AG08395 (cell line): ENCODE data around the gene RAB31.
"Not testable (repeated sequence)": the region's sequence is repeated elsewhere in the genome, so short reads cannot be mapped to it uniquely, and the experiment has no call there.

ENCODE experiments used
- DNase-seq: peaks from one replicate; pipeline ENCODE4 v3.0.0; 2012; ENCODE audit warnings: mixed read lengths, low spot score

Gene RAB31

DNA sequence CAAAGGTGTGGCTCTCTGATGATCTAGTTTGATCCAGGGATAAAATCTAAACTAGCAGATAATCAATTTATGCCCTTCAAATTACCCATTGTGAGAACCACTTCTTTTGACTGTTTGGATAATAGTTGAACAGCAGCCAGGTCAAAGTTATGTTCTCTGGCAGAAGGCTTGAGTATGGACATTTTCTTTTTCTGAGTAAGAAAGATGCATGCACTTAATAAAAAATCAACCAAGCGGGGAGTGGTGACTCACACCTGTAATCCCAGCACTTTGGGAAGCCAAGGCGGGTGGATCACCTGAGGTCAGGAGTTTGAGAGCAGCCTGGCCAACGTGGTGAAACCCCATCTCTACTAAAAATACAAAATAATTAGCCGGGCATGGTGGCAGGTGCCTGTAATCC lies 183.4 kb downstream of the RAB31 start:
- DNase-seq: not testable (repeated sequence)

DNA sequence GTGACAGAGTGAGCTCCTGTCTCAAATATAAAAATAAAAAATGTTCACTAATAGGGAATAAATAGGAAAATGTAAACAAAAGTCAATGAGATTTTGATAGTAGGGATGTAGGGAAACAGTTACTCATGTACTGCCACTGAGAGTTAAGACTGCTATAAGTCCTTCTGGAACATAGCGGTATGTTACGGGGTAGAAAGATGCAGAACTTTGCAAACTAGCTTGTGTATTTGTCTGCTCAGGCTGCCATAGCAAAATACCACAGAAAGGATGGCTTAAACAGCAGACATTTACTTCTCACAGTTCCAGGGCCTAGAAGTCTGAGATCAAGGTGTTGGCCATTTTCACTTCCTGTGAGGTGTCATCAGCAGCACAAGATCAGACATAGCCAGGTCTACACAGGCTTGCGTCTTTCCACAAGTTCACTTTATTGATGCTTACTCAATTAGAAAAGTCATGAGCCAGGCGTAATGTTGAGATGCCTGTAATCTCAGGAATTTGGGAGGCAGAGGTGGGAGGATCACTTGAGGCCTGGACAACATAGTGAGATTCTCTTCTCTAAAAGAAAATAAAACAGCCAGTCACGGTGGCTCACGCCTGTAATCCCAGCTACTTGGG lies 186.5 kb downstream of the RAB31 start:
- DNase-seq: no peak

DNA sequence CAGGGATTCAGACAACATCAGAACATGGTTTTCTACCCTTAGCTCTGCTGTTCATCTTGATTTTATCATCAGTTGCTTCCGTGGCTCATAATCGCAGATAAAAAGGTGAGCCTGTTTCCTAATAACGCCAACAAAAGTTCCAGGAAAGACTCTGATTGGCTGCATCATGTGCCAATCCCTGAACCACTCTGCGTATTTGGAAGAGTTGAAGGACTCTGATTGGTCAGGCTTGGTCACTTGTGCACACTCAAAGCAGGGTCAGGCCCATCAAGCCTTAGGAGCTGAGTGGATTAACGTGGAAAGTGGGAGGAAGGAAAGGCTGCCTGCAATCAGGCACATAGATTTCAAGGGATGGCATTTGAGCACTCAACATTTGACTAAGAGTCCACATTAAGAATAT lies 189.0 kb downstream of the RAB31 start:
- no peak for DNase-seq

DNA sequence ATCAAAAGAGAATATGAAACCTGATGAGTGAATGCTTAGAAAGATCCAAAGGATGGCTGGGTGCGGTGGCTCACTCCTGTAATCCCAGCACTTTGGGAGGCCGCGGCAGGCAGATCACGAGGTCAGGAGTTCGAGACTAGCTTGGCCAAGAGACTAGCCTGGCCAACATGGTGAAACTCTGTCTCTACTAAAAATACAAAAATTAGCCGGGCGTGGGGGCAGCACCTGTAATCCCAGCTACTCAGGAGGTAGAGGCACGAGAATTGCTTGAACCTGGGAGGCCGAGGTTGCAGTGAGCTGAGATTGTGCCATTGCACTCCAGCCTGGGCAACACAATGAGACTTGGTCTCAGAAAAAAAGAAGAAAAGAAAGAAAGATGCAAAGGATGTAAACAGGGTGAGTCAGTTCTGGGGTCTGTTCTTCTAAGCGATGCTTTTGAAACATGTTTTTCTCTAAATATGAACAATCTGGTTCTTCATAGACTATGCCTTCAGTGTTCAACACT lies 189.7 kb downstream of the RAB31 start:
- not testable (repeated sequence) for DNase-seq

DNA sequence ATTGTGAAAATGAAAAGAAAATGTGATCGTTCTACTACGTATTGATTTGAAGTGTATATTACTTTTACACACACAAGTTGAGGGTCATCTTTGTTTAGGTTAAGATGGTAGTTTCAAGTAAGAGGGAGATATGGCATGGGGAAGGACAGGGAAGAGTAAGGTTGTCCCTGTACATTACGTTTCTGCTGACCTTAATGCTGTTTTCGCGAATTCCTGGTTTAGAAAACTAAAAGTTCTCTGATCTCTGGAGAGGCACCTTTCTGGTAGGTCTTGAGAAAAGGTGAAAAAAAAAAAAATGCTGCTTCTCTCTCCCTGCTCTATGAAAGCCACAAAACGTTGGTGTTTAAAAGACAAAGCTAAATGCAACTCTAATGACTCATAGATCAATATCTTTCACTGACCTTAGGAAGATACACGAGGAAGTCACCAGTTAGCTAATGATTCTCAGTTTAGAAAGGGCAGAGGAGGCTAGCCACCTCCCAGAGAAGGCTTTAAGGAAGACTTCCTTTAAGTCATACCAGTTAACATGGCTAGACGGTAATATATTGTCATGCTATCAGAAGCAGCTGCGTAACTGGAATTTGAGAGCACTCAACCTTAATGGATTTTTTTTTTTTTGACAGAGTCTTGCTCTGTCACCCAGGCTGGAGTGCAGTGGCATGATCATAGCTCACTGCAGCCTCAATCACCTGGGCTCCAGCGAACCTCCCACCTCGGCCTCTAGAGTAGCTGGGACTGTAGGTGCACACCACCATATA lies 190.9 kb downstream of the RAB31 start:
- DNase-seq: no peak

DNA sequence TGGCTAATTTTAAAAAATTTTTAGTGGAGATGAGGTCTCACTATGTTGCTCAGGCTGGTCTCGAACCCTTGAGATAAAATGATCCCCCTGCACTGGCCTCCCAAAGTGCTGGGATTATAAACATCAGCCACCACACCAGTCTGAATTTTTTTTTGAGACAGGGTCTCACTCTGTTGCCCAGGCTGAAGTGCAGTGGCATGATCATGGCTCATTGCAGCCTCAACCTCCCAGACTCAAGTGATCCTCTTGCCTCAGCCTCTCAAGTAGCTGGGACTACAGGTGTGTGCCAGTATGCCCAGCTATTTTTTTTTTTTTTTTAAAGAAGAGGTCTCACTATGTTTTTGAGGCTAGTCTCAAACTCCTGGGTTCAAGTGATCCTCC lies 191.4 kb downstream of the RAB31 start:
- DNase-seq: not testable (repeated sequence)

DNA sequence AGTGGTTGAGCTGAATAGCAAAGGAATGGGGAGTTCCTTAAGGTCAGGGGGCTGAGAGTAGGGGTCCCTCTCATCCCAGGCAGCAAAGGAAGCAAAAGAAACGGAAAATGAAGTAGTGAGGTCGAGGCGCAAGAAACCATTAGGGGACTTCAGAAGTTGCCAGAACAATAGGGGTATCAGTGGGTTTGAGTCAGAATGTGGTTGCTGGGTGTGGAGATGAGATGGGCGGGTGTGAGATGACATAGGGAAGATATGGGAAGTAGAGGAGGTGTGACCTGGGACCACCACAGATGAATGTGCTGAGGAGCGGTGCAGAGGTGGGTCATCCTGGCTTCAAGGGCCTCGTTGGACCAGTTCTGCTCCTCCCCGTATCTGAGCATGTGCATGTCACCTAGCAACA lies 192.6 kb downstream of the RAB31 start:
- no peak for DNase-seq

DNA sequence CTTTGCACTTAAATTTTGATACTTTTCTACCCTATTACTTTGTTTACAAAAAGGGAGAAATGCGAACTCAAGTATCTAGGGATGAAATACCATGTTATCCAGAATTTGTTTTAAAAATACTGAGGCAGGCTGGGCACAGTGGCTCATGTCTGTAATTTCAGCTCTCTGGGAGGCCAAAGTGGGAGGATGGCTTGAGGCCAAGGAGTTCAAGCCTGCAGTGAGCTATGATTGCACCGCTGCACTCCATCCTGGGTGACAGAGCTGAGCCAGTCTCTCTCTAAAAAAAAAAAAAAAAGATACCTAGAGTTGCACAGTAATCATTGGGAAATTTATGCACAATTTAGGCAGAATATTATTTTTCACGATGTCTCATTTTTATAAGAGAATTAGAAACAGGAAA lies 193.3 kb downstream of the RAB31 start:
- no peak for DNase-seq

DNA sequence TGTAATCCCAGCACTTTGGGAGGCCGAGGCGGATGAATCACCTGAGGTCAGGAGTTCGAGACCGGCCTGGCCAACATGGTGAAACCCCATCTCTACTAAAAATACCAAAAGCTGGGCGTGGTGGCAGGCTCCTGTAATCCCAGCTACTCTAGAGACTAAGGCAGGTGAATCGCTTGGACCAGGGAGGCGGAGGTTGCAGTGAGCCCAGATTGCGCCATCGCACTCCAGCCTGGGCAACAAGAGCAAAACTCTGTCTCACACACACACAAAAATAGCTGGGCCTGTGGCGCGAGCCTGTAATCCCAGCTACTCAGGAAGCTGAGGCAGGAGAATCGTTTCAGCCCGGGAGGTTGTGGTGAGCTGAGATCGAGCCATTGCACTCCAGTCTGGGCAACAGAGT lies 194.2 kb downstream of the RAB31 start:
- not testable (repeated sequence) for DNase-seq

DNA sequence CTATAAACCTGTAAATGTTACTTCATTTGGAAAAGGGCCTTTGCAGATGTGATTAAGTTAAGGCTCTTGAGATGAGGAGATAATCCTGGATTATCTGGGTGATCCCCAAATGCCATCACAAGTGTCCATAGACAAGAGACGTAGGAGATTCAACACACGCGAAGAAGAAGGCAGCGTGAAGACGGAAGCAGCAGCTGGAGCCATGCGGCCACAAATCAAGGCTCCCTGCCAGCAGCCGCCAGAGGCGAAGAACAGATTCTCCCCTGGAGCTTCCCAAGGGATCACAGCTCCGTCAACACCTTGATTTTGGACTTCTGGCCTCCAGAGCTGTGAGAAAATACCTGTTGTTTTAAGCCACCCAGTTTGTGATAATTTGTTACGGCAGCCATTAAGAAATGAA lies 194.7 kb downstream of the RAB31 start:
- DNase-seq: no peak

DNA sequence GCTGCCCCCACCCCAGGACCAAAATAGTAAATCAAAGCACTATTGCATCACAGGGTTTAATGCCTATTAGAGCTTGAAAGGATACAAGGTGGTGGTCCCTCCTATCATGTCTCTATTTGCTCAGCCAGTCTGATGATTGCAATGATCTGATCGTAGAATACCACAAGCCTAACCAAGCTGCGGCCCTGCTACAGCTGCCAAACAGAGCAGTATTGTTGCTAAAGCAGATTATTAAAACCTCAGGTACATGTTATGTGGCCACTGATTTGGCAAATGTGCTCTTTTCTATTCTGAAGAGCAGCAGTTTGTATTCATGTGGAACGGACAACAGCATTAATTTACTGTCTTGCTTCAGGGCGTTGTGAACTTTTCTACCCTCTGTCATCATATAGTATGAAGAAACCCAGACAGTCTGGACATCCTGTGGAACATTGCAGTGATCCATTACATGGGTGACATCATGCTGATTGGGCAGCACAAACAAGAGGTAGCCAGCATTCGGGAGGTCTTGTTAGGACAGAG lies 197.4 kb downstream of the RAB31 start:
- DNase-seq: peak; percentile 37

DNA sequence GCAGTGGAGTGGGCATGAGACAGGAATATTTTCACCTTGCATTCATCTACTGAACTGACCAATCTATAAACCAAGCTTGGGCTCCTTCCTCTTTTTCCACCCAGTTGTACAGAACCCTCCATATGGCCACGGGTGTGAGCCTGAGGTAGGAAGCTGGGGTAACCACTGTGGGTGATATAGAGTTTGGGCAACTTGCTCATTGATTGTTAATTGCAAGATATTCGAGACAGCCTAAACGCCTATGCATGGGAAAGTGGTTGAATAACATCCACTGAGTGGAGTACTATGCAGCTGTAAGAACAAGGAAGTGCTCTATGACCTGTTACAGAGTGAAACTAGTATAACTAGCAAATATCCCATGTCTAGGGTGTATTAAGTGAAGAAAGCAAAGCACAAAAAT lies 198.4 kb downstream of the RAB31 start:
- no peak for DNase-seq

DNA sequence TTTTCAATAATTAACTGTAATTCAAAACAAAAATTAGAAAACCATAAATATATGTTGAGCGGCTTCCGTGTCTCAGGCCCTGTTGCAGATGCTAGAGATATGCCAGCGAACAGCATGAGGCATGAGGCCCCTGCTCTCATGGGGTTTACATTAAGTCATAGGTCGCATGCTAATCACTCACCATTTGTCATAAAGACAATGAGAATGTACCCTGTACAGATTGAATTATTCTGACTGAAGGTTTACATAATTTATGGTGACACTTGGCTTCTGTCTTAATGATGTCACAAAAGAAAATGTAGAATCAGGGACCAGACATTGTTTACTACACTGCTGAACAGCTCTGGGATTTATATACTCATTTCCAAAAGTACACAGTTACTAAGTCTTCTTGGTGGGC lies 199.8 kb downstream of the RAB31 start:
- DNase-seq: no peak

DNA sequence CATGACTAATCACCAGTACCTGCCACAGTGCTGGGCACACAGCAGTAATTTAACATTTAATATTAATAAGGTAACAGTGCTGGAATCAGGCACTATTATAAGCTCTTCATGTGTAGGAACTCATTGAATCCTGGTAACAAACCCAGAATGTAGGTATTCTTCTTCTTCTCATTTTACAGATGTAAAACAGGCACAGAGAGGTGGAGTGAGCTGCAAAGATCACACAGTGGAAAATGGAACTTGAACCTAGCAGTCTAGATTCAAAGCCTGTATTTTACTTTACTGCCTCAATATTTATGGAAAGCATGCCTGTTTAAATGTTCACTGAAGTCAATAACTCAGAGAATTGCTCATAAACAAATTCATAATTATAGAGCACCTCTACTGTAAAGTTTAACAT lies 202.0 kb downstream of the RAB31 start:
- no peak for DNase-seq

DNA sequence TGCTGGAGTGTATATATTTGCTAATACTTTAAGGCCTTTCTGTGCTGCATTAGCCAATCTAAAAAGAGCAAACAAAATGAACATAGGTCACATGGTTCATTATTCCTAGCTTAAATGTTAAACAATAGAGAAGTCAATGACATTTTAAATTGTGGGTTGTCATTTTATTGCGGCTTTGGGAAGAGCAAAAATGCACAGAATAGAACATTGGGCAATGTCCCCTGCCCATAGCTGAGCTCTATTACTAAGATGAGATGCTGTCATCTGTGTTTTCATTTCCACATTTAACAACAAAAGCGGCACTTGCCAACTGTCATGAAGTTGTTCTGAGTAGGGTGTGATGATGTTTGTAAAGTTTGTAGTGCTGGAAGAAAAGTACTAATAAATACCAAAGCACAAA lies 202.6 kb downstream of the RAB31 start:
- DNase-seq: no peak

DNA sequence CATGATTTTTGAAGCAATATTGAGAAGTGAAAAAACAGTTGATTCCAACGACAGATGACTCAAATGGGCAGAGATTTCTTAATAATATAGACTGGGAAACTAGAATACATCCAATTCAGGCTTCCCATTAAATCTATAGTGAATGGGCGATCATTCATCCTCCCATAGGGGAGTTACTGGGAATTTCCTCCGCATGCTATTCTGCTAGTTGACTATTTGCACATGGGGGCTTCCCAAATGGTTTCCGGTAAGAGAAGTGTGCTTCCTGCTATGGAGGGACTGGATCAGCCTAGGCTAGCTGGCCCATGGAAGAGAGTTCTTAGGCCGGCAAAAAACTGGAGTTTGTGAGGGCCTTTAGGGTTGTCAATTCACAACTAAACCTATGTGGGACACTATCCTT lies 203.1 kb downstream of the RAB31 start:
- DNase-seq: no peak
